ENCODE measurements around the gene ABCD4. TPM values are rescaled to one million over a fixed set of nuclear protein-coding genes. Genes with fewer than 3 reads are reported as not detected.

Gene ABCD4
- total RNA-seq, 1 experiment from 2014 or later: 49.2 TPM

DNA sequence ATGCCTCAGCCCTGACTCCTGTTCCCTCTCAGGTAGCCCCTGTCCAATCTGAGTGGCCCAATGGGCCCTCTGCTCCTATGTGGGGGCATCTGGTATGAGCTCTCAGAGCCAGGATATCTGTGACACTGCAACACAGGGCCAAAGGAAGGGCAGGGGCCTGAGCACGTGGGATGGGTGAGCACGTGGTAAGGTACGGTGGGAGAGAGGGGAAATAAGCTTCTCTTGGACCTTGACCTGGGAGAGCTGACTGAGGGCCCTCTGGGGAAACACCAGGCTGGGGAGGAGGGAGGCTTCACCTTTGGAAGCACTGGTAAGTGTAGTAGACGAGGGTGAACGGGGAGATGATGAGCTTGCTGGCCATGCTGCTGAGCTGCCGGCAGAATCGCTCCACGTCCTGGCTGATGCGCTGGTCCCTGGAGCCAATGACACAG is 6.7 kb downstream of the ABCD4 start:
- Histone ChIP-seq H3K4me2 (ENCODE audit: low read depth, low read length, poor library complexity, severe bottlenecking) (no peak overlapping the region), H3K9me2 (replicated peaks; ENCODE audit: insufficient read depth, low read length) (no peaks in the 10 kb centered on the region), H3K27me3 (ENCODE audit: low read length) (no peaks in the 10 kb centered on the region), H3K36me3 (ENCODE audit: insufficient read depth, low read length) (peaks cover 12% of the 10 kb centered on the region), H3K4me1 (ENCODE audit: low read length) (no peaks in the 10 kb centered on the region; the same call in 1 of the 2 replicates), H3K9ac (ENCODE audit: low read length) (no peak overlapping the region), H3K9me3 (ENCODE audit: low read length) (no peaks in the 10 kb centered on the region), H3K27ac (ENCODE audit: low read length) (no peak overlapping the region), H2AFZ (ENCODE audit: low read length) (no peak overlapping the region), H3K79me2 (ENCODE audit: low read length) (peaks cover 28% of the 10 kb centered on the region), H3K4me3 (ENCODE audit: low read length) (no peak overlapping the region), H4K20me1 (ENCODE audit: insufficient read depth, low read depth, low read length) (no peaks in the 10 kb centered on the region; the same call in 1 of the 2 replicates)
- no peak for DNase-seq

- peaks cover 6% of the 10 kb centered on the region for H3K36me3 ChIP-seq (ENCODE audit: insufficient read depth, low read length)
- H3K4me3 ChIP-seq (ENCODE audit: low read length): no peak overlapping the region
- no peak for DNase-seq
Measured at GRCh38 chr14:74293606-74294005, 9.1 kb downstream of the ABCD4 start.

DNA sequence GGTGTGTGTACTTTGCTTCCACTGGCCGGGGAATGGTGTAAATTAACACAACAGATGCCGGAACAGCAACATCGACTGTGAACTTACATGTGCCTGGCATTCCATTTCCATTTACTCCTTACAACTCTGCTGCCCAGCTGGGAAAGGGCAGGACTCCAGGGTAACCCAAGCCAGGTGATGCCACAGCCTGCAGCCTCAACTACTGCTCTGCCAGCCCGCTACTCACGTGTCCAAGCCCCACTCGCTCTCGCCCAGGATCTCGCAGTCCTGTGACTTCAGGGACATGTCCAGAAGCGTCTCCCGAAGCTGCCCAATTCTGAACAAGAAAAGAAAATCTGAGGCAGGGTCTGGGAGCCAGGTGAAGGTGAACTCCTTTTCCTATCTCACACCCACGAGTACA is 10.7 kb downstream of the ABCD4 start:
- Histone ChIP-seq H3K9me2 (replicated peaks; ENCODE audit: insufficient read depth, low read length) (no peaks in the 10 kb centered on the region), H2AFZ (ENCODE audit: low read length) (no peak overlapping the region), H4K20me1 (ENCODE audit: insufficient read depth, low read depth, low read length) (no peaks in the 10 kb centered on the region; the same call in 1 of the 2 replicates), H3K27me3 (ENCODE audit: low read length) (no peaks in the 10 kb centered on the region), H3K4me3 (ENCODE audit: low read length) (no peak overlapping the region), H3K4me2 (ENCODE audit: low read depth, low read length, poor library complexity, severe bottlenecking) (no peak overlapping the region), H3K79me2 (ENCODE audit: low read length) (0 out of 2 replicates have a peak, but pooled peaks cover 5% of the 10 kb centered on the region), H3K36me3 (ENCODE audit: insufficient read depth, low read length) (0 out of 2 replicates have a peak, but pooled peaks cover 4% of the 10 kb centered on the region), H3K4me1 (ENCODE audit: low read length) (no peaks in the 10 kb centered on the region), H3K9ac (ENCODE audit: low read length) (no peak overlapping the region), H3K9me3 (ENCODE audit: low read length) (no peaks in the 10 kb centered on the region), H3K27ac (ENCODE audit: low read length) (no peak overlapping the region)
- no peak for DNase-seq

More at GRCh38 chr14:74293606-74294005, 9.1 kb downstream of the ABCD4 start:
- Histone ChIP-seq H3K9ac (ENCODE audit: low read length) (no peak overlapping the region), H2AFZ (ENCODE audit: low read length) (no peak overlapping the region), H3K27ac (ENCODE audit: low read length) (no peak overlapping the region), H3K27me3 (ENCODE audit: low read length) (no peaks in the 10 kb centered on the region), H4K20me1 (ENCODE audit: insufficient read depth, low read depth, low read length) (no peaks in the 10 kb centered on the region; the same call in 1 of the 2 replicates), H3K4me2 (ENCODE audit: low read depth, low read length, poor library complexity, severe bottlenecking) (no peak overlapping the region), H3K9me2 (replicated peaks; ENCODE audit: insufficient read depth, low read length) (no peaks in the 10 kb centered on the region), H3K4me1 (ENCODE audit: low read length) (no peaks in the 10 kb centered on the region), H3K79me2 (ENCODE audit: low read length) (peaks cover 6% of the 10 kb centered on the region; the same call in 1 of the 2 replicates), H3K9me3 (ENCODE audit: low read length) (no peaks in the 10 kb centered on the region)

DNA sequence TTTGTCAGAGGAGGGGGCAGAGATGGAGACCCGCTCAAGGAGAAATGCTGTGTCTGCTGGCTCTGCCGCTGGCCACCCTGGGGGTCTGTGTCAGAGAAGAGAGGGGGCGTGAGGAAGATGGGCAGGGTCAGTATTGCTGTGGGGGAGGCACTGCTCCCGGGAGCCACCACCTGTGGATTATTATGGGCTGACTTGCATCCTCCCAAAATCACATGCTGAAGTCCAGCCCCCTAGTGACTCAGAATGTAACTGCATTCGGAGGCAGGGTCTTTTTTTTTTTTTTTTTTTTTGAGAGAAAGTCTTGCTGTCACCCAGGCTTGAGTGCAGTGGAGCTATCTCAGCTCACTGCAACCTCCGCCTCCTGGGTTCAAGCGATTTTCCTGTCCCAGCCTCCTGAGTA is 12.3 kb downstream of the ABCD4 start:
- peaks cover 8% of the 10 kb centered on the region for H3K36me3 ChIP-seq (ENCODE audit: insufficient read depth, low read length)
- peak; percentile 86 for DNase-seq
- H3K79me2 ChIP-seq (ENCODE audit: low read length): 0 out of 2 replicates have a peak, but pooled peaks cover 5% of the 10 kb centered on the region

DNA sequence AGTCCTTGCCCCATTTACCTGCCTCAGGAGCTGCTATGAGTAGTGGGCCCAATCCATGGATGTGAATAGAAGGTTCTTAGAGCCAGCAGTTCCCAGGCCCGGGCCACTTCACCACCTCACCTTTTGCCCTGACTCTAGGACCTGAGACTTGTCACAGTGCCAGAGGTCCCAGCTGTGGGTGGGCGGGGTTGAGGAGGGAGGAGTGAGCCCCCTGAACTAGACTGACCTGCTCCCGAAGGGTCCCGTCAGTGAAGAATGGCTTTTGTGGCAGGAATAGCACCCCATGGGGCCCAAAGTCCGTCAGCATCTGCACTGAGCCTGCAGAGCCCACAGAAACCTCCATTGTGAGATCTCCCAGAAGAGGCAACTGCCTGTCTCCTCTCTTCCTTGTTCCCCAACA is 12.9 kb downstream of the ABCD4 start:
- H3K27ac ChIP-seq (ENCODE audit: low read length): no peak overlapping the region
- H3K9me3 ChIP-seq (ENCODE audit: low read length): no peaks in the 10 kb centered on the region
- no peaks in the 10 kb centered on the region for H3K4me1 ChIP-seq (ENCODE audit: low read length)
- no peak overlapping the region for H3K4me2 ChIP-seq (ENCODE audit: low read depth, low read length, poor library complexity, severe bottlenecking)
- H3K36me3 ChIP-seq (ENCODE audit: insufficient read depth, low read length): peaks cover 8% of the 10 kb centered on the region
- 0 out of 2 replicates have a peak, but pooled peaks cover 5% of the 10 kb centered on the region for H3K79me2 ChIP-seq (ENCODE audit: low read length)
- H4K20me1 ChIP-seq (ENCODE audit: insufficient read depth, low read depth, low read length): no peaks in the 10 kb centered on the region; the same call in 1 of the 2 replicates
- DNase-seq: no peak
- no peak overlapping the region for H2AFZ ChIP-seq (ENCODE audit: low read length)
- H3K4me3 ChIP-seq (ENCODE audit: low read length): no peak overlapping the region
- H3K27me3 ChIP-seq (ENCODE audit: low read length): no peaks in the 10 kb centered on the region
- H3K9me2 ChIP-seq (replicated peaks; ENCODE audit: insufficient read depth, low read length): no peaks in the 10 kb centered on the region
- no peak overlapping the region for H3K9ac ChIP-seq (ENCODE audit: low read length)

More for the DNA sequence above, 12.3 kb downstream of the ABCD4 start:
- Histone ChIP-seq H3K4me2 (ENCODE audit: low read depth, low read length, poor library complexity, severe bottlenecking) (no peak overlapping the region), H3K9ac (ENCODE audit: low read length) (no peak overlapping the region), H3K9me2 (replicated peaks; ENCODE audit: insufficient read depth, low read length) (no peaks in the 10 kb centered on the region), H3K27me3 (ENCODE audit: low read length) (no peaks in the 10 kb centered on the region), H2AFZ (ENCODE audit: low read length) (no peak overlapping the region), H4K20me1 (ENCODE audit: insufficient read depth, low read depth, low read length) (no peaks in the 10 kb centered on the region; the same call in 1 of the 2 replicates), H3K9me3 (ENCODE audit: low read length) (no peaks in the 10 kb centered on the region), H3K4me1 (ENCODE audit: low read length) (no peaks in the 10 kb centered on the region), H3K27ac (ENCODE audit: low read length) (no peak overlapping the region), H3K4me3 (ENCODE audit: low read length) (no peak overlapping the region)

DNA sequence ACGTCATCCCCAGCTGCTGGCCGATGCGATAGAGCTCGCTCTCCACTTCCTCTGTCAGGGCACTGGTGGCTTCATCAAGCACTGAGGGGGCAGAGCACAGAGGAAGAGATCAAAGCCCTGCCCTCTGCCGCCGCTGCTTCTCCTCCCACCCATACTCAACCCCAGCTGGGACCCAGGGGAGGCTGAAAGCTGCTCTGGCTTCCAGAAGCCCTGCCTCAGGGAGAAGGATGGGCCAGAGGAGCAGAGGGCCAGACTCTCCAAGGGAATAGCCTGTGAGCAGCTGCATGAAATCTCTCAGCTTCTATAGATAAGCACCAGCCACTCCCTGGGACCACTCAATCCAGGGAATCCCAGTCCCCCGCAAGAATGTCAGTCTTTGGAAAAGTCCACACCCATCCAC is 16.0 kb downstream of the ABCD4 start:
- no peak for DNase-seq
- Histone ChIP-seq H3K4me3 (ENCODE audit: low read length) (no peak overlapping the region), H3K9ac (ENCODE audit: low read length) (no peak overlapping the region), H3K36me3 (ENCODE audit: insufficient read depth, low read length) (peaks cover 21% of the 10 kb centered on the region), H4K20me1 (ENCODE audit: insufficient read depth, low read depth, low read length) (no peaks in the 10 kb centered on the region), H3K4me2 (ENCODE audit: low read depth, low read length, poor library complexity, severe bottlenecking) (no peak overlapping the region), H3K27ac (ENCODE audit: low read length) (no peak overlapping the region), H2AFZ (ENCODE audit: low read length) (no peak overlapping the region), H3K4me1 (ENCODE audit: low read length) (no peaks in the 10 kb centered on the region), H3K79me2 (ENCODE audit: low read length) (no peaks in the 10 kb centered on the region), H3K27me3 (ENCODE audit: low read length) (no peaks in the 10 kb centered on the region), H3K9me2 (replicated peaks; ENCODE audit: insufficient read depth, low read length) (no peaks in the 10 kb centered on the region), H3K9me3 (ENCODE audit: low read length) (no peaks in the 10 kb centered on the region)

DNA sequence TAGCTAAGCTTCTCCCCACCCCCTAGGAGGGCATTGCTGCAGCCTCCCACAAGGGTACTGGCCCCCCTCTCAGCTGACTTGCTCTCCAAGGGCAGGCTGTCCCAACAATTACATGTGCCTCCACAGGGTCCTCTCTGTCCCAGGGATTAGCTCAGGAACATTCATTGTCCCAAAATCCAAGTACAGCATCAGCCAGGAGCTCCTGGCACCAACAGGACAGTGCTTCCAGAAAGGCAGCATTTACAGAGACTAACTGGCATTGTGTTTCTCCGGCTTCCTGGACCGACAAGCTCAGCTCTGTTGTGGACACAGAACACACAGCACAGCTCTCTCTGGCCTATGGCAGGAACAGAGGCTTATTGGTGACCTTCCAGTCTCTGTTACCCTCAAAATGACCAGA is 21.7 kb downstream of the ABCD4 start:
- peaks cover 13% of the 10 kb centered on the region for H3K36me3 ChIP-seq (ENCODE audit: insufficient read depth, low read length)
- no peaks in the 10 kb centered on the region for H3K27me3 ChIP-seq (ENCODE audit: low read length)
- no peaks in the 10 kb centered on the region for H3K4me1 ChIP-seq (ENCODE audit: low read length)
- H3K27ac ChIP-seq (ENCODE audit: low read length): no peak overlapping the region
- no peak overlapping the region for H2AFZ ChIP-seq (ENCODE audit: low read length)
- H3K9me2 ChIP-seq (replicated peaks; ENCODE audit: insufficient read depth, low read length): no peaks in the 10 kb centered on the region
- peaks cover 2% of the 10 kb centered on the region; the same call in 1 of the 2 replicates for H3K9me3 ChIP-seq (ENCODE audit: low read length)
- no peaks in the 10 kb centered on the region for H3K79me2 ChIP-seq (ENCODE audit: low read length)
- H4K20me1 ChIP-seq (ENCODE audit: insufficient read depth, low read depth, low read length): no peaks in the 10 kb centered on the region
- no peak overlapping the region for H3K4me2 ChIP-seq (ENCODE audit: low read depth, low read length, poor library complexity, severe bottlenecking)
- no peak overlapping the region for H3K9ac ChIP-seq (ENCODE audit: low read length)
- no peak overlapping the region for H3K4me3 ChIP-seq (ENCODE audit: low read length)
- DNase-seq: no peak

DNA sequence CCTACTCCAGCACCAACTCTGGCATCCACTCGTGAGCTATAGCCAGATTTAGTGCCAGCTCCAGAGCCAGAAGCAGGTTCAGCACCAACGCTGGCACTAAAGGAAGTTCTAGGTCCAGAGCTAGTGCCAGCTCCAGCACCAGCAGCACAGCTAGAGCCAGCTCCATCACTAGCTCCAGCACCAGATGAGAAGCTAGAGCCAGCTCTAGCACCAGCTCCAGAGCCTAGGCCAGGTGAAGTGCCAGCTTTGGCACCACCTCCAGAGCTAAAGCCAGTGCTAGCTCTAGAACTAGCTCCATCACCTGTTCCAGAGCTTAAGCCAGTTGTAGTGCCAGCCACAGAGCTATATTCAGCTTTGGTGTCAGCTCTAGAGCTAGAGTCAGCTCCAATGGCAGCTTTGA is 24.7 kb downstream of the ABCD4 start:
- no peak overlapping the region for H2AFZ ChIP-seq (ENCODE audit: low read length)
- H3K9me2 ChIP-seq (replicated peaks; ENCODE audit: insufficient read depth, low read length): no peaks in the 10 kb centered on the region
- H3K27ac ChIP-seq (ENCODE audit: low read length): no peak overlapping the region
- no peaks in the 10 kb centered on the region for H4K20me1 ChIP-seq (ENCODE audit: insufficient read depth, low read depth, low read length)
- H3K9ac ChIP-seq (ENCODE audit: low read length): no peak overlapping the region
- no peaks in the 10 kb centered on the region for H3K27me3 ChIP-seq (ENCODE audit: low read length)
- H3K4me3 ChIP-seq (ENCODE audit: low read length): no peak overlapping the region
- H3K36me3 ChIP-seq (ENCODE audit: insufficient read depth, low read length): peaks cover 2% of the 10 kb centered on the region
- no peak for DNase-seq
- peaks cover 2% of the 10 kb centered on the region; the same call in 1 of the 2 replicates for H3K4me1 ChIP-seq (ENCODE audit: low read length)
- H3K79me2 ChIP-seq (ENCODE audit: low read length): no peaks in the 10 kb centered on the region
- no peak overlapping the region for H3K4me2 ChIP-seq (ENCODE audit: low read depth, low read length, poor library complexity, severe bottlenecking)
- peaks cover 2% of the 10 kb centered on the region; the same call in 1 of the 2 replicates for H3K9me3 ChIP-seq (ENCODE audit: low read length)
